Keratinocyte (primary cell): ENCODE measurements around the gene BAG1. TPM values are rescaled to one million over a fixed set of nuclear protein-coding genes. Genes with fewer than 3 reads are reported as not detected.

Experiments
- DNase-seq: peaks from one replicate; pipeline ENCODE4 v3.0.0-alpha.2; 2011; ENCODE audit warnings: low read depth, missing footprints, low spot score
- FAIRE-seq: peaks from 2 replicates; lab custom pipeline; 2011; peaks lifted over from hg19 to GRCh38; lab: Jason Lieb, UNC
- H2AFZ ChIP-seq: 2 replicates; pipeline ENCODE4 v1.6.0; 2012; ENCODE audit warnings: low read length, control low read depth, inconsistent platforms; ENCODE audit not compliant: control insufficient read depth
- H3K27ac ChIP-seq: 2 replicates; pipeline ENCODE4 v1.5.1; 2011; ENCODE audit warnings: low read length; ENCODE audit not compliant: control insufficient read depth, insufficient read depth
- H3K27me3 ChIP-seq: 3 replicates; pipeline ENCODE4 v1.6.0; 2011; ENCODE audit warnings: low read length; ENCODE audit not compliant: control insufficient read depth, insufficient read depth; ENCODE audit errors: extremely low read depth
- H3K36me3 ChIP-seq, 2 experiments: 2 replicates in 1 of 2; 3 replicates in 1 of 2; pipeline ENCODE4 v1.5.1; 2011; ENCODE audit warnings: low read length in 2 of 2, mild to moderate bottlenecking in 1 of 2; ENCODE audit not compliant: control insufficient read depth in 2 of 2, insufficient read depth in 2 of 2; ENCODE audit errors: extremely low read depth in 1 of 2
- H3K4me1 ChIP-seq: 3 replicates; pipeline ENCODE4 v1.5.1; 2011; ENCODE audit warnings: low read length; ENCODE audit not compliant: control insufficient read depth, insufficient read depth; ENCODE audit errors: extremely low read depth
- H3K4me2 ChIP-seq: 3 replicates; pipeline ENCODE4 v1.6.0; 2011; ENCODE audit warnings: low read depth, low read length; ENCODE audit not compliant: control insufficient read depth, insufficient read depth; ENCODE audit errors: extremely low read depth
- H3K4me3 ChIP-seq, 3 experiments: fragments of 200-600 bp in 1 of 3; sonication (generic) in 1 of 3; 2 replicates in 2 of 3; 3 replicates in 1 of 3; pipeline ENCODE4 v1.5.1; 2011 to 2016; ENCODE audit warnings: low read length in 3 of 3, mild to moderate bottlenecking in 3 of 3, control low read depth in 2 of 3, inconsistent platforms in 1 of 3, low read depth in 1 of 3, mixed read lengths in 1 of 3, mixed run types in 1 of 3, moderate library complexity in 1 of 3; ENCODE audit not compliant: control insufficient read depth in 2 of 3, insufficient read depth in 2 of 3; ENCODE audit errors: extremely low read depth in 1 of 3
- H3K79me2 ChIP-seq: 2 replicates; pipeline ENCODE4 v1.6.0; 2012; ENCODE audit warnings: low read length; ENCODE audit not compliant: control insufficient read depth, insufficient read depth
- H3K9ac ChIP-seq: 3 replicates; pipeline ENCODE4 v1.6.0; 2011; ENCODE audit warnings: low read length; ENCODE audit not compliant: control insufficient read depth, insufficient read depth; ENCODE audit errors: extremely low read depth
- H3K9me1 ChIP-seq: 3 replicates; pipeline ENCODE4 v1.6.0; 2011; ENCODE audit warnings: low read length; ENCODE audit not compliant: control insufficient read depth, insufficient read depth; ENCODE audit errors: extremely low read depth
- H3K9me3 ChIP-seq: 2 replicates; pipeline ENCODE4 v1.5.1; 2012; ENCODE audit warnings: low read depth, low read length; ENCODE audit not compliant: control insufficient read depth
- H4K20me1 ChIP-seq: 3 replicates; pipeline ENCODE4 v1.6.0; 2011; ENCODE audit warnings: low read length; ENCODE audit not compliant: control insufficient read depth, insufficient read depth; ENCODE audit errors: extremely low read depth
- EZH2 ChIP-seq: IDR thresholded peaks from one replicate; pipeline ENCODE4 v1.6.1; 2012; ENCODE audit warnings: inconsistent platforms, mild to moderate bottlenecking, low read length, moderate library complexity
- dilution Hi-C: fragments of 300-500 bp; cut with MboI; formaldehyde crosslinking; loops from one replicate; pipeline ENCODE4 v1.7.0; 2020; ENCODE audit warnings: low sequenced_read_pairs; ENCODE audit not compliant: extremely low pct_ligation_motif_present
- polyA plus RNA-seq, 5 experiments: library from polyadenylated mRNA; depleted of rRNA in 3 of 5; stranded (reverse) in 3 of 5; stranded (forward) in 1 of 5; unstranded in 1 of 5; fragments of >200 nt; gene quantifications; 1 replicate in 1 of 5; 2 replicates in 3 of 5; 3 replicates in 1 of 5; pipeline versions ENCODE4 v1.2.1 to v1.2.3, GENCODE V29; 2011 to 2012; ENCODE audit warnings: missing spikeins in 2 of 5, low read depth in 1 of 5, low replicate concordance in 1 of 5
- TF ChIP-seq, protein P1 (sequence below), 3 experiments: IDR thresholded peaks in 1 of 3; conservative IDR thresholded peaks in 1 of 3; optimal IDR thresholded peaks in 1 of 3; 2 replicates in 2 of 3; 3 replicates in 1 of 3; pipeline versions ENCODE3 to v1.5.1; 2011; ENCODE audit warnings: low read length in 3 of 3, mild to moderate bottlenecking in 3 of 3, moderate library complexity in 2 of 3, control low read depth in 1 of 3, inconsistent platforms in 1 of 3; ENCODE audit not compliant: insufficient read depth in 2 of 3; ENCODE audit errors: extremely low read depth in 1 of 3

BAG1 gene
- polyA plus RNA-seq, 1 donor (not counting 4 experiments of a cell fraction or from before 2014, with no cell fraction given), result 30.1 TPM

DNA sequence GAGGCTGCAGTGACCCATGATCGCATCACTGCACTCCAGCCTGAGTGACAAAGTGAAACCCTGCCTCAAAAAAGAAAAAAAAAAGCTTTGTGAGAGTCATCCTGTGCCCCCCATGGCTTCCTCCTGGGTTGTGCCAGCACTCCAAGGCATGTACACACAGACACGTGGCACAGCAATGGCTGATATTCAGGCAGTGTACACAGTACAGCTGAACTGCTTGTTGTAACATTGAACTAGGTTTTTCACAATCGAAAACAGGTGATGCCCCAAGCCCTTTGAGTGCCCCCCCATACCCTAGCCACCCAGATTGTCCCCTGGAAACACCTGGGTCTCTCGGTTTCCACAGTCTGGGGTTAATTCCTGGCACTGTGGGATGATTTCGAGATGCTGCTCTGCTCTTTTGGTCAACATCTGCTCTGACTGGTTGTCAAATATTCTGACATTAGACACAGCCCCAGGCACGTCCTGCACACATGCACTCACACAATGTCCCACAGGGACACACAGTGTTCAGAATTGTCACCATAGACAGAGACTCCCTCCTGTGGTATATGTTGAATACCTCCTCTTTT, 15.3 kb downstream of the BAG1 start:
- H2AFZ ChIP-seq, result no peak overlapping the region
- H3K27me3 ChIP-seq, result no peaks in the 10 kb centered on the region
- no peak for FAIRE-seq
- no peak for DNase-seq
- no peaks in the 10 kb centered on the region for H3K9me1 ChIP-seq
- no peak overlapping the region for H3K4me2 ChIP-seq
- no peaks in the 10 kb centered on the region for H4K20me1 ChIP-seq
- H3K79me2 ChIP-seq, result no peaks in the 10 kb centered on the region
- dilution Hi-C loops, result no loop called here
- no peaks in the 10 kb centered on the region for H3K9me3 ChIP-seq
- H3K27ac ChIP-seq, result no peak overlapping the region
- H3K4me3 ChIP-seq, result no peak overlapping the region
- TF ChIP-seq, protein P1, sequence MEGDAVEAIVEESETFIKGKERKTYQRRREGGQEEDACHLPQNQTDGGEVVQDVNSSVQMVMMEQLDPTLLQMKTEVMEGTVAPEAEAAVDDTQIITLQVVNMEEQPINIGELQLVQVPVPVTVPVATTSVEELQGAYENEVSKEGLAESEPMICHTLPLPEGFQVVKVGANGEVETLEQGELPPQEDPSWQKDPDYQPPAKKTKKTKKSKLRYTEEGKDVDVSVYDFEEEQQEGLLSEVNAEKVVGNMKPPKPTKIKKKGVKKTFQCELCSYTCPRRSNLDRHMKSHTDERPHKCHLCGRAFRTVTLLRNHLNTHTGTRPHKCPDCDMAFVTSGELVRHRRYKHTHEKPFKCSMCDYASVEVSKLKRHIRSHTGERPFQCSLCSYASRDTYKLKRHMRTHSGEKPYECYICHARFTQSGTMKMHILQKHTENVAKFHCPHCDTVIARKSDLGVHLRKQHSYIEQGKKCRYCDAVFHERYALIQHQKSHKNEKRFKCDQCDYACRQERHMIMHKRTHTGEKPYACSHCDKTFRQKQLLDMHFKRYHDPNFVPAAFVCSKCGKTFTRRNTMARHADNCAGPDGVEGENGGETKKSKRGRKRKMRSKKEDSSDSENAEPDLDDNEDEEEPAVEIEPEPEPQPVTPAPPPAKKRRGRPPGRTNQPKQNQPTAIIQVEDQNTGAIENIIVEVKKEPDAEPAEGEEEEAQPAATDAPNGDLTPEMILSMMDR (optimal IDR thresholded peaks at IDR 0.05 in 1 of 3, IDR thresholded peaks at IDR 0.05 in 1 of 3, conservative IDR thresholded peaks at IDR 0.05 in 1 of 3; ENCODE audit: extremely low read depth in 1 of 3, insufficient read depth in 2 of 3, low read length in 3 of 3), result no peak
- TF ChIP-seq EZH2, result no peak
- H3K4me1 ChIP-seq, result peaks cover 9% of the 10 kb centered on the region
- no peak overlapping the region for H3K9ac ChIP-seq
- peaks cover 7 to 12% of the 10 kb centered on the region in 2 experiments for H3K36me3 ChIP-seq

DNA sequence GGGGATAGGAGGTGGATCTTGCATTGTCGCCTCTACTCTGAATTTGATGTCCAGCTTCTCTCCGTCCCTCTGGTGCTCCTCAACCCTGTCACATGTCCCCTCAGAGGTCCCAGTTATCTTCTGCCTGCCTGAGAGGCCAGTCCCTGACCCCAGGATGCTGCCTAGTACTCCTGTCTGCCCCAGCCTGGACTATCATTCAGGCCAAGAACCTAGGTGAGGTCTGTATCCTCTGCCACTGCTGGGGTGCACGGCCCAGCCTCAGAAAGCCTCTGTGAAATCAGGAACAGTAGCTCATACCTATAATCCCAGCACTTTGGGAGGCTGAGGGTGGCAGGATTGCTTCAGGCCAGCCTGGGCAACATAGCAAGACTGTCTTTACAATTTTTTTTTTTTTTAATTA, 15.9 kb downstream of the BAG1 start:
- Histone ChIP-seq H3K36me3 (peaks cover 7 to 11% of the 10 kb centered on the region in 2 experiments), H3K4me3 (no peak overlapping the region), H3K9ac (no peak overlapping the region), H3K79me2 (no peaks in the 10 kb centered on the region), H3K4me1 (peaks cover 9% of the 10 kb centered on the region), H3K9me1 (no peaks in the 10 kb centered on the region), H3K4me2 (no peak overlapping the region), H2AFZ (no peak overlapping the region), H4K20me1 (no peaks in the 10 kb centered on the region), H3K9me3 (no peaks in the 10 kb centered on the region), H3K27ac (no peak overlapping the region), H3K27me3 (no peaks in the 10 kb centered on the region)
- FAIRE-seq, result no peak
- dilution Hi-C loops, result no loop called here
- TF ChIP-seq, protein P1 (optimal IDR thresholded peaks at IDR 0.05 in 1 of 3, IDR thresholded peaks at IDR 0.05 in 1 of 3, conservative IDR thresholded peaks at IDR 0.05 in 1 of 3; ENCODE audit: extremely low read depth in 1 of 3, insufficient read depth in 2 of 3, low read length in 3 of 3), result no peak
- no peak for TF ChIP-seq EZH2
- DNase-seq, result no peak
